Stimulated activated naive CD4-positive, alpha-beta T cell treated with Interleukin-2 at 50 U/mL for 16 hours (primary cell): ENCODE results near the gene SLC9A9.
"Not testable (repeated sequence)": the region's sequence is repeated elsewhere in the genome, so short reads cannot be mapped to it uniquely, and the experiment has no call there.

Experiments
- DNase-seq: peaks from one replicate; lab custom pipeline; 2025; lab: John Stamatoyannopoulos, UW

Gene SLC9A9

GRCh38 chr3:143755978-143756377, 92.3 kb downstream of the SLC9A9 start:
- no peak for DNase-seq

- no peak for DNase-seq
Measured at GRCh38 chr3:143754090-143754489, 94.2 kb downstream of the SLC9A9 start.

- no peak for DNase-seq
Measured at GRCh38 chr3:143753456-143753855, 94.8 kb downstream of the SLC9A9 start.

- DNase-seq: no peak
Measured at GRCh38 chr3:143753006-143753405, 95.3 kb downstream of the SLC9A9 start.

- DNase-seq: no peak
Measured at GRCh38 chr3:143751643-143752178, 96.6 kb downstream of the SLC9A9 start.

GRCh38 chr3:143750841-143751240, 97.4 kb downstream of the SLC9A9 start:
- DNase-seq: no peak

- no peak for DNase-seq
Measured at GRCh38 chr3:143749926-143750325, 98.3 kb downstream of the SLC9A9 start.

- DNase-seq: no peak
Measured at GRCh38 chr3:143737065-143737464, 111.2 kb downstream of the SLC9A9 start.

- DNase-seq: no peak
Measured at GRCh38 chr3:143736205-143736997, 111.9 kb downstream of the SLC9A9 start.

GRCh38 chr3:143731776-143732175, 116.5 kb downstream of the SLC9A9 start:
- no peak for DNase-seq

- no peak for DNase-seq
Measured at GRCh38 chr3:143731320-143731719, 116.9 kb downstream of the SLC9A9 start.

GRCh38 chr3:143727391-143727790, 120.9 kb downstream of the SLC9A9 start:
- DNase-seq: no peak

GRCh38 chr3:143726727-143727126, 121.5 kb downstream of the SLC9A9 start:
- DNase-seq: no peak

- DNase-seq: no peak
Measured at GRCh38 chr3:143720381-143720780, 127.9 kb downstream of the SLC9A9 start.

- no peak for DNase-seq
Measured at GRCh38 chr3:143718463-143718862, 129.8 kb downstream of the SLC9A9 start.

GRCh38 chr3:143716731-143717130, 131.5 kb downstream of the SLC9A9 start:
- no peak for DNase-seq

- DNase-seq: no peak
Measured at GRCh38 chr3:143712522-143712921, 135.7 kb downstream of the SLC9A9 start.

- DNase-seq: no peak
Measured at GRCh38 chr3:143707848-143708247, 140.4 kb downstream of the SLC9A9 start.

GRCh38 chr3:143700431-143700975, 147.8 kb downstream of the SLC9A9 start:
- no peak for DNase-seq

GRCh38 chr3:143699424-143699823, 148.8 kb downstream of the SLC9A9 start:
- no peak for DNase-seq

GRCh38 chr3:143698682-143699303, 149.5 kb downstream of the SLC9A9 start:
- DNase-seq: no peak

- no peak for DNase-seq
Measured at GRCh38 chr3:143697975-143698374, 150.3 kb downstream of the SLC9A9 start.

- not testable (repeated sequence) for DNase-seq
Measured at GRCh38 chr3:143695333-143695732, 152.9 kb downstream of the SLC9A9 start.
